Erythroblast (primary cell): ENCODE measurements around the gene MYO1D.

Source experiments
- GATA1 ChIP-seq: IDR thresholded peaks from 2 replicates; pipeline ENCODE4 v1.6.1; 2011; ENCODE audit warnings: low read depth, mild to moderate bottlenecking, control low read depth, low read length, moderate library complexity
- POLR2A ChIP-seq: IDR thresholded peaks from 2 replicates; pipeline ENCODE4 v1.6.1; 2011; ENCODE audit warnings: mild to moderate bottlenecking, low read length

GRCh38 chr17:32491371-32492263 is 385.3 kb downstream of the MYO1D start:
- no peak for TF ChIP-seq POLR2A
- TF ChIP-seq GATA1, result no peak
